KOPT-K1 (cell line): ENCODE data around the gene RIPK1.
"Not testable (repeated sequence)": the region's sequence is repeated elsewhere in the genome, so short reads cannot be mapped to it uniquely, and the experiment has no call there.

Experiments
- H3K27ac ChIP-seq: fragments of 200-600 bp; sonication (generic); 2 replicates; pipeline ENCODE4 v1.5.1; 2016; ENCODE audit warnings: antibody characterized with exemption, mild to moderate bottlenecking, low read depth, low read length; ENCODE audit not compliant: poor library complexity, severe bottlenecking
- H3K36me3 ChIP-seq: fragments of 200-600 bp; sonication (generic); 2 replicates; pipeline ENCODE4 v1.5.1; 2017; ENCODE audit warnings: antibody characterized with exemption, mild to moderate bottlenecking, low read length, moderate library complexity; ENCODE audit not compliant: insufficient read depth
- H3K9me3 ChIP-seq: fragments of 200-600 bp; sonication (generic); 2 replicates; pipeline ENCODE4 v1.5.1; 2017; ENCODE audit warnings: antibody characterized with exemption, low read length, mild to moderate bottlenecking; ENCODE audit not compliant: insufficient read depth, poor library complexity, severe bottlenecking

Gene RIPK1

DNA sequence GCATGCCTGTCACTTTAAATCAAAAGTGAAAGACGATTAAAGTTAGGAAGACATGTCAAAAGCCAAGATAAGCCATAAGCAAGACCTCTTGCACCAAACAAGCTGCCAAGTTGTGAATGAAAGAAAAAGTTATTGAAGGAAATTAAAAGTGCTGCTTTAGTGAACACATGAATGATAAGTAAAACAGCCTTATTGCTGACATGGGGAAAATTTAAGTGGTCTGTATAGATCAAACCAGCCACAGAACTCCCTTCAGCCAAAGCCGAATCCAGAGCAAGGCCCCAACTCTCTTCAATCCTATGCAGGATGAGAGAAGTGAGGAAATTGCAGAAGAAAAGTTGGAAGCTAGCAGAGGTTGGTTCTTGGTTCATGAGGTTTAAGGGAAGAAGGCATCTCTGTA is 9.3 kb upstream of the RIPK1 start:
- Histone ChIP-seq H3K36me3 (no peaks in the 10 kb centered on the region), H3K9me3 (no peaks in the 10 kb centered on the region), H3K27ac (peak overlapping the region; percentile 17)

- H3K27ac ChIP-seq, H3K9me3 ChIP-seq, H3K36me3 ChIP-seq: not testable (repeated sequence)
These were observed 8.2 kb upstream of the RIPK1 start for GRCh38 chr6:3060092-3060491.

DNA sequence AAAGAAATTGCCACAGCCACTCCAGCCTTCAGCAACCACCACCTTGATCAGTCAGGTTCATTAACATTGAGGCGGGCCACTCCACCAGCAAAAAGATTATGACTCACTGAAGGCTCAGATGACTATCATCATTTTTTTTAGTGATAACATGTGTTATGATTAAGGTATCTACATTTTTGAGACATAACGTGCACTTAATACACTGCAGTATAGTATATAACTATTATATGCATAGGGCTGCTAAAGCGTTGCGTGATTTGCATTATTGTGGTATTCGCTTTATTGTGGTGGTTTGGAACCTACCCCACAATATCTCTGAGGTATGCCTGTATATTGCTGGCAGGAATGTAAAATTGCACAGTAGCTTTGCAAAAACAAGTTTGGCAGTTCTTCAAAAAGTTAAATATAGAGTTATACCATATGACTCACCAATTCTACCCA is 6.8 kb upstream of the RIPK1 start:
- H3K36me3 ChIP-seq = no peaks in the 10 kb centered on the region
- H3K27ac ChIP-seq = no peak overlapping the region

GRCh38 chr6:3063340-3063732 is 5.0 kb upstream of the RIPK1 start:
- not testable (repeated sequence) for H3K27ac ChIP-seq, H3K9me3 ChIP-seq, H3K36me3 ChIP-seq

More for the DNA sequence above, 6.8 kb upstream of the RIPK1 start:
- no peaks in the 10 kb centered on the region for H3K9me3 ChIP-seq

DNA sequence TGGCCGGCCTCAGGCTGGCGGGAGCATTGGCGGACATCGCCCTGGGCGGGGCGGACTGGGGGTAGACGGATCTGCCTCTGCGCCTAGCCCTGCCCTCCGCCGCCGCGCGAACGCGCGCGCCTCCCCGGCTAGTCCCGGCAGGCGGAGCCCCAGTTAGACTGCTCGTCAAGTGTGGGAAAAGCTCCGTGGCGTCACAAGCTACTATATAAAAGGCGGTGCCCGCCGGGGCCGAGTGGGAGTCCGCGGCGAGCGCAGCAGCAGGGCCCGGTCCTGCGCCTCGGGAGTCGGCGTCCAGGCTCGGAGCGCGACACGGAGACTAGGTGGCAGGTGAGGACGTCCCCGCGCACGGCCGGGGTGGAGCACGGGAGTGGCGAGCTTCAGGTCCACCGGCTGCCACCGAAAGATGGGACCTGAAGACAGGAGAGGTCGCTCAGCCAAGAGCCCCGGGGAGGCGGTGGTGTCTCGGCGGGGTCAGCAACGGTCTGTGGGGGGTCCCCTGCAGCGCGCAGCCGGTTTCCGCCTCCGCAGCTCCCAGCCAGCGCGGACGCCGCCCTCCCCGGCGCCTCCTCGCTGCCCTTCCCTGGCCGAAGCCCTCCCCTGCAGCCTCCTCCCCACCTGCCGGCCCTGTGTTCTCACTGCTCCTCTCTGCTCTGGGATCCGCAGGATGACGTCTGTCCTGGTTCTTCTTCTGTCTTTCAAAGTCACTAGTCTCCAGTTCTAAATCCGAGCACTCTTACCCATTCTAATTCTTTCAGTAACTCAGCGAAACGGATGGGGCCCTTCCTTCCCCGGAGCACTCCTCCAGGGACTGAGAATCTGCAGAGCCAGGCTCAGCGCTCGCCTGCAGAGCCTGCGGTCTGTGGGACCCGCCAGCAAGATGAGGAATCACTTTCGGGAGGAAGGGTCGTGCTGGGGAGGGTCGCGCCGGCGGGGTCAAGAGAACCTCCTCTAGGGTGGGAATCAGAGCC is 4.3 kb upstream of the RIPK1 start:
- no peak overlapping the region for H3K27ac ChIP-seq
- no peaks in the 10 kb centered on the region for H3K9me3 ChIP-seq
- H3K36me3 ChIP-seq = no peaks in the 10 kb centered on the region

DNA sequence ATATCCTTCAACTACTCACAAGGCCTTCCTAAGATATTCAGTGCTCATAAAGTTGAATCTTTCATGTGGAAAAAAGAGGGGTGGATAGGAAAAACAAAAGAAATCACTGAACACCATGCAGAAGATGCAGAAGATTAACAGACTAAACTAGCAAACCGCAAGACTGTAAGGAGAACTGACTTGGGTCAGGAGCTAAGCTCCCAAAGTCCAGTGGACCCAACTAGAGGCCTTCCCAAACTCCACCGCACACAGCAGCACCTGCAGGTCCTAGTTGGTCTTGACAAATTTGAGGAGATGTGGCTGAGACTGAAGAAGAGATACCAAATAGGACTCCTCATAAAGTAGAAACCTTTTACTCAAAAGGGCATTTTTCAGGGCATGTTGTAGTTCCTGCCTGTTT is 3.3 kb downstream of the RIPK1 start:
- H3K36me3 ChIP-seq = peaks cover 13% of the 10 kb centered on the region
- H3K9me3 ChIP-seq = no peaks in the 10 kb centered on the region
- H3K27ac ChIP-seq = no peak overlapping the region

- Histone ChIP-seq H3K9me3 (no peaks in the 10 kb centered on the region), H3K27ac (no peak overlapping the region), H3K36me3 (peaks cover 25% of the 10 kb centered on the region)
These were observed 4.5 kb downstream of the RIPK1 start for GRCh38 chr6:3072798-3073197.

GRCh38 chr6:3073382-3073781 is 5.1 kb downstream of the RIPK1 start:
- Histone ChIP-seq H3K9me3 (no peaks in the 10 kb centered on the region), H3K36me3 (peaks cover 31% of the 10 kb centered on the region), H3K27ac (no peak overlapping the region)

DNA sequence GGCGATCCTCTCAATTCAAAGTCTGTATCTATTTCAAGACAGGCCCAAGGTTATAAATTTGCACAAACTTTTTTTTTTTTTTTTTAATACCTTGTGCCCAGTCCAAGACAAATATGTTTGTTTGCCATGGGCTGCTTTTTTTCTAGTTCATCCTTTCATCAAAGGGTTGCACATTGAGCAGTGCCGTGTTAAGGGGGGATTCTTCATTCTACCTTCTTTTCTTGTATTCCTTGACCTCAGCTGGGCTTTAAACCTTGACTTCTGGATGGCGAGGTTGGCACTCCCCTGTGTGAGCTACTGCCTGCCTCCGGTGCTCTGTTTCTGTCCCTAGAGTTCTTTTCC is 7.4 kb downstream of the RIPK1 start:
- Histone ChIP-seq H3K9me3 (no peaks in the 10 kb centered on the region), H3K36me3 (peaks cover 54% of the 10 kb centered on the region), H3K27ac (peak overlapping the region; percentile 45)

- no peak overlapping the region for H3K27ac ChIP-seq
- H3K9me3 ChIP-seq = no peaks in the 10 kb centered on the region
- H3K36me3 ChIP-seq = peaks cover 60% of the 10 kb centered on the region
These were observed 8.0 kb downstream of the RIPK1 start for GRCh38 chr6:3076320-3076719.

DNA sequence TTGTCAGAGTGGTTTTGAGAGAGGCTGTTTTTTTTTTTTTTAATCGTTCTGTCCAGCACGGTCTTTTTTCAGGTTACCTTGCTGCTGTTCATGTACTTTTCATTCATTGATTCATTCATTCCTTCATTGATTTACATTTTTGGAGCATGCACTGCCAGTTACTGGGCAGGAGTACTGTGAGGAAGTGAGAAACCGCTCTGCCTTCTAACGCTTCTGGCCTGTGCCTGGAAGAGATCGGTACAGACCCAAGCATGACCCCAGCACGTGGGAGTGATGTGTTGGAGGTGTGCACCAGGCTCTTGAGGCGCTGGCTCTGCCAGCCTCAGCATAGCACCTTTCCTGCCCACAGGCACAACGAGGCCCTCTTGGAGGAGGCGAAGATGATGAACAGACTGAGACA is 9.1 kb downstream of the RIPK1 start:
- H3K36me3 ChIP-seq = peaks cover 71% of the 10 kb centered on the region
- H3K9me3 ChIP-seq = no peaks in the 10 kb centered on the region
- H3K27ac ChIP-seq = no peak overlapping the region

- H3K27ac ChIP-seq, H3K9me3 ChIP-seq: not testable (repeated sequence)
- peaks cover 74% of the 10 kb centered on the region for H3K36me3 ChIP-seq
These were observed 10.7 kb downstream of the RIPK1 start for GRCh38 chr6:3078952-3079351.

- Histone ChIP-seq H3K9me3 (no peaks in the 10 kb centered on the region), H3K36me3 (peaks cover 80% of the 10 kb centered on the region), H3K27ac (no peak overlapping the region)
These were observed 11.4 kb downstream of the RIPK1 start for GRCh38 chr6:3079682-3080081.

DNA sequence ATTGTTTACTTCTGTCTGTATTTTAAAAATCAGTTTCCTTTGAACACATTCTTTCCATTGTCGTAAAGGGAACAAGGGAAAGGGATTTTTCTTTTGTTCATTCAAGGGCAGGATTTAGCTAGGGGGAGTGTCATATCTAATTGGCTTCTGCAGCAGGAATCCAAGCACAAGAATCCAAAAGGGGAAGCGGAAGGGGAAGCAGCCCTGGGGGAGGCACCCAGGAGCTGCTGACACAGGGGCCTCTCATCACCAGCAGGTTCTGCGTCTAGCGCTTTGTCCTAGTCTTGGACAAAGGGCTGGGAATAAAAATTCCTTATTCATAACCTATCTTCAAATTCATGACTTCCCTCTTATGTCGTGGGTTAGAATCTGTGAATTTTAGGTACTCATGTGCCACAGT is 13.7 kb downstream of the RIPK1 start:
- H3K27ac ChIP-seq = no peak overlapping the region

DNA sequence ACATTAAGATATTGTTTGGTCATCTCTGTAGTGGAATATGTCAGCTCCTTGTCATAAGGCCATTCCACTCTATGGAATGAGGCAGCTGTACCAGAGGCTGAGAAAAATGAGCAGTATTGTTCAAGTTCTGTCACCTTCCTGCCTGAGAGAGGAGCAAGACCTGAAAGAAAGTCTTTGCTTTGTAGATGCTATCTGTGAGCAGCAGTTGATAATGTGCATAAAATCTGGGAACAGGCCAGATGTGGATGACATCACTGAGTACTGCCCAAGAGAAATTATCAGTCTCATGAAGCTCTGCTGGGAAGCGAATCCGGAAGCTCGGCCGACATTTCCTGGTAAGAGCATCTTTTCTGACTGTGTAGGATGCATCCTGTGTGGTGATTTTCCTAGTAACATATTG is 16.8 kb downstream of the RIPK1 start:
- Histone ChIP-seq H3K27ac (no peak overlapping the region), H3K36me3 (peaks cover 99% of the 10 kb centered on the region), H3K9me3 (no peaks in the 10 kb centered on the region)

More for the DNA sequence above, 13.7 kb downstream of the RIPK1 start:
- Histone ChIP-seq H3K9me3 (no peaks in the 10 kb centered on the region), H3K36me3 (peaks cover 99% of the 10 kb centered on the region)
